Ovary (tissue), 9 donors: ENCODE results near the gene IL9. TPM values are rescaled to one million over a fixed set of nuclear protein-coding genes. Genes with fewer than 3 reads are reported as not detected.

Experiments
- DNase-seq, 5 donors: peaks; one replicate each; pipeline ENCODE4 v3.0.0-alpha.2; 2019 to 2020
- H3K27ac ChIP-seq, 2 donors: fragments of 200-600 bp; one replicate each; pipeline versions ENCODE4 v1.5.1 to v1.8.0; 2019 to 2022
- H3K27me3 ChIP-seq: fragments of 200-600 bp; one replicate; pipeline ENCODE4 v1.8.0; 2022
- H3K36me3 ChIP-seq: fragments of 200-600 bp; sonication (generic); one replicate; pipeline ENCODE4 v1.5.1; 2019
- H3K4me1 ChIP-seq: one replicate; pipeline ENCODE4 v1.8.1; 2013; ENCODE audit warnings: mild to moderate bottlenecking, moderate library complexity; ENCODE audit not compliant: insufficient read depth
- H3K4me3 ChIP-seq: fragments of 200-600 bp; sonication (generic); one replicate; pipeline ENCODE4 v1.5.1; 2017
- H3K9me3 ChIP-seq, 2 donors: fragments of 200-600 bp in 1 of 2; sonication (generic) in 1 of 2; one replicate each; pipeline versions ENCODE4 v1.5.1 to v1.8.1; 2013 to 2019; ENCODE audit warnings: mild to moderate bottlenecking in 1 of 2, moderate library complexity in 1 of 2
- EP300 ChIP-seq: sonication (generic); formaldehyde crosslinking; IDR thresholded peaks from one replicate; pipeline ENCODE4 v1.6.1; 2017; ENCODE audit warnings: antibody characterized with exemption
- POLR2A ChIP-seq: fragments of 450-650 bp; IDR thresholded peaks from one replicate; pipeline ENCODE4 v1.6.1; 2017; ENCODE audit warnings: antibody characterized with exemption, mild to moderate bottlenecking, moderate library complexity
- WGBS, 3 donors: extraction: QIAGEN DNeasy Blood & Tissue Kit in 1 of 3; methylation state at CpG; one replicate each; pipeline versions ENCODE4 v1.1.5 to v1.1.7; 2013 to 2017; 5-methylcytosine and 5-hydroxymethylcytosine counted together
- intact Hi-C, 4 donors: fragments of 100-400 bp; cut with DNase I; formaldehyde crosslinking; loops; one replicate each; pipeline versions ENCODE4 v1.11.0 to v1.15.1; 2022 to 2023
- polyA plus RNA-seq, 2 donors: library from polyadenylated mRNA; stranded (reverse); fragments of 200-250 nt in 1 of 2; fragments of 350-450 nt in 1 of 2; fragmentation: Illumina TruSeq in 1 of 2; extraction: RNeasy Lipid Tissue Mini Kit (QIAGEN cat#74804) in 1 of 2; gene quantifications; one replicate each; pipeline ENCODE4 v1.2.3, GENCODE V29; 2013 to 2014
- total RNA-seq, 7 donors: library from RNA; depleted of rRNA in 2 of 7; stranded (reverse); fragments of >200 nt in 2 of 7; fragmentation: NEBNext Ultra II Directional in 3 of 7; extraction: Animal tissue kit (Norgen Biotek cat#: 25700) in 3 of 7; gene quantifications; one replicate each; pipeline versions ENCODE4 v1.1.0 to v1.2.4, GENCODE V29; 2016 to 2023
- TF ChIP-seq, protein P1 (sequence below), 3 donors: fragments of 450-650 bp in 2 of 3; fragments of 200-600 bp in 1 of 3; IDR thresholded peaks; one replicate each; pipeline versions ENCODE4 v1.5.1 to v1.8.0; 2016 to 2022; ENCODE audit warnings: antibody characterized with exemption in 3 of 3, mild to moderate bottlenecking in 1 of 3
- donor health status: DM: no; HTN: no; CAD: no; lungs with moderate emphysema.
- donor health status: DM: no; HTN: no; CAD: no.
- donor health status: Bipolar disorder and iron deficiency.
- donor health status: DM: yes; HTN: yes; CAD: no.
- donor health status: DM: no; HTN: no; CAD: no.
- donor health status: DM: yes; HTN: yes; CAD: no.

Gene IL9
- total and polyA plus RNA-seq, 9 donors = not detected

DNA sequence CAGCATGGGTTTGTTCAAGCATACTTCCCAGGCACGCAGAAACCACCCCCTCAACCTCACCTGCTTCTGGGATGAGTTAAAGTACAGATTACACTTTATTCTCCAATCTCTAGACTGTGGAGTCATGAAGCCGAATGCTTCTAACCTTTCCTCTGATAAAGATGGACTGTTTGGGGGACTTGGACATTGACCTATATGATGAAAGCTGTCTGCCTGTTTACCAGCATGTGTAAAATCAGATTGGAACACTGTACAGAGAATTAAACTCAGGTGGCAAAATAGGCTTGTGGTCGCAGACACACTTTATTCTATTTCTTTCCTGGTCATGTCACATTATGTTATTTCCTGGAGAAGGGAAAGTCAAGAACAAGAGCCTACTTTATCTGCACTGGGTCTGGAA lies 25.7 kb downstream of the IL9 start:
- Histone ChIP-seq H3K36me3 (no peaks in the 10 kb centered on the region), H3K27me3 (no peaks in the 10 kb centered on the region), H3K4me3 (no peak overlapping the region), H3K4me1 (no peaks in the 10 kb centered on the region), H3K27ac (no peak overlapping the region), H3K9me3 (no peaks in the 10 kb centered on the region)
- DNase-seq = no peak
- TF ChIP-seq EP300 (no peak), POLR2A (no peak)
- TF ChIP-seq, protein P1, sequence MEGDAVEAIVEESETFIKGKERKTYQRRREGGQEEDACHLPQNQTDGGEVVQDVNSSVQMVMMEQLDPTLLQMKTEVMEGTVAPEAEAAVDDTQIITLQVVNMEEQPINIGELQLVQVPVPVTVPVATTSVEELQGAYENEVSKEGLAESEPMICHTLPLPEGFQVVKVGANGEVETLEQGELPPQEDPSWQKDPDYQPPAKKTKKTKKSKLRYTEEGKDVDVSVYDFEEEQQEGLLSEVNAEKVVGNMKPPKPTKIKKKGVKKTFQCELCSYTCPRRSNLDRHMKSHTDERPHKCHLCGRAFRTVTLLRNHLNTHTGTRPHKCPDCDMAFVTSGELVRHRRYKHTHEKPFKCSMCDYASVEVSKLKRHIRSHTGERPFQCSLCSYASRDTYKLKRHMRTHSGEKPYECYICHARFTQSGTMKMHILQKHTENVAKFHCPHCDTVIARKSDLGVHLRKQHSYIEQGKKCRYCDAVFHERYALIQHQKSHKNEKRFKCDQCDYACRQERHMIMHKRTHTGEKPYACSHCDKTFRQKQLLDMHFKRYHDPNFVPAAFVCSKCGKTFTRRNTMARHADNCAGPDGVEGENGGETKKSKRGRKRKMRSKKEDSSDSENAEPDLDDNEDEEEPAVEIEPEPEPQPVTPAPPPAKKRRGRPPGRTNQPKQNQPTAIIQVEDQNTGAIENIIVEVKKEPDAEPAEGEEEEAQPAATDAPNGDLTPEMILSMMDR (IDR thresholded peaks at IDR 0.05) = no peak
- intact Hi-C loops = no loop called here
- WGBS, 3 donors = 51 to 72% (median 69%) methylated on average over 3 of the region's 3 CpGs

DNA sequence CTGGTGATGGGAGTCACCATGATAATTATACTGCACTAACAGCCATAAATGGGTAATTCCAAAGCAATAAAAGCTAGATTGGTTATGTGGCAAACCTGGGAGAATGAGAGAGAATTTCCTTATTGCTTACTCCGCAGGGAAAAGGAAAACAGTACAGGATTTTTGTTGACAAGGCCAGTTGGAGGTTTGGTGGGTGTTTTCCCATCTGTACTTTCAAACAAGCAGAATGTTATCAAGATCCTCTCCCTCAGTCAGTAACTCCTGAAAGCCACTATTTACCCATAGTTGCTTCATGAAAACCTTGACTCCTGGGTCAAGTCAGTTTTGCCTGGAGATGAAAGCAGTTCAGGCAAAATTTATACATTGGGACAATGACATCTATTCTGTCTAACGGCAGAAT lies 26.4 kb downstream of the IL9 start:
- H3K4me1 ChIP-seq = no peaks in the 10 kb centered on the region
- no peak overlapping the region for H3K4me3 ChIP-seq
- TF ChIP-seq POLR2A (no peak), EP300 (no peak)
- TF ChIP-seq, protein P1 (IDR thresholded peaks at IDR 0.05) = no peak
- no peak overlapping the region for H3K27ac ChIP-seq
- 45 to 61% (median 59%) methylated on average over 2 of the region's 2 CpGs for WGBS, 3 donors
- H3K27me3 ChIP-seq = no peaks in the 10 kb centered on the region
- no peaks in the 10 kb centered on the region for H3K36me3 ChIP-seq
- H3K9me3 ChIP-seq = no peaks in the 10 kb centered on the region
- intact Hi-C loops = no loop called here
- DNase-seq = no peak

DNA sequence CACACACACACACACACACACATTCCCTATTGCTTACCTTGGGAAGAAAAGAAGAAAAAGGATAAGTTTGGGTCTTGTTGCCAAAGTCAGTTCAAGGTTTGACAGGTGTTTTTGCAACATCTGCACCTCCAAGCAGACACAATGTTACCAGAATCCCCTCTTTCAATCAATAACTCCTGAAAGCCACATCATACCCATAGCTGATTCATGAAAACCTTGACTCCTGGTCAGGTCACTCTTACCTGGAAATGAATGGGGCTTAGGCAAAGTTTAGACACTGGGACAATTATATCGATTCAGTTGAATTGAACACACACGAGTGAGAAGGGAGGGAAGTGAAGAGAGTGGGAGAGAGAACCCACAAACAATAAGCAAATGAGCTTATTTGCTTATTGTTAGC lies 27.0 kb downstream of the IL9 start:
- DNase-seq = no peak
- Histone ChIP-seq H3K27ac (no peak overlapping the region), H3K9me3 (no peaks in the 10 kb centered on the region), H3K4me3 (no peak overlapping the region), H3K4me1 (no peaks in the 10 kb centered on the region), H3K36me3 (no peaks in the 10 kb centered on the region), H3K27me3 (no peaks in the 10 kb centered on the region)
- intact Hi-C loops = no loop called here
- TF ChIP-seq POLR2A (no peak), EP300 (no peak)
- TF ChIP-seq, protein P1 (IDR thresholded peaks at IDR 0.05) = no peak
- 50 to 55% (median 53%) methylated on average over 2 of the region's 2 CpGs for WGBS, 3 donors

DNA sequence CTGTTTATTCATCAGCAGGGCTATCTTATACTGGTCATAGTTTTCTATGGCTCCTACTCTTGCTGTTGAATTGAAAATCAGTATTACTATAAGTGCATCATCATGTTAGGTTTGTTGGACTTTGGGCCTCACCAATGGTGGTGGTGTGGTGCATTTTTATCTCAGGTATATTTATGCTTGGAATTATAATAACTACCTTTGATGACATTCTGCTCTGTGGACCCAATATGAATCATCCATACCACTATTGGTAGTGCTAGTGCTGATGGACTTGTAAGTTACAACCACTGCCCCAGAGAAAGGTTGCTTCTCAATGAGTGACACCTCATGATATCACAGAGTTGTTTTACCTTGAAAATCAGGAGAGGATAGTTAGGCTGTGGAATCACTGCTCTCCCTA lies 28.0 kb downstream of the IL9 start:
- H3K4me3 ChIP-seq = no peak overlapping the region
- H3K27me3 ChIP-seq = no peaks in the 10 kb centered on the region
- H3K27ac ChIP-seq = no peak overlapping the region
- TF ChIP-seq POLR2A (no peak), EP300 (no peak)
- TF ChIP-seq, protein P1 (IDR thresholded peaks at IDR 0.05) = no peak
- intact Hi-C loops = no loop called here
- no peaks in the 10 kb centered on the region for H3K9me3 ChIP-seq
- DNase-seq = no peak
- no peaks in the 10 kb centered on the region for H3K36me3 ChIP-seq
- H3K4me1 ChIP-seq = no peaks in the 10 kb centered on the region

DNA sequence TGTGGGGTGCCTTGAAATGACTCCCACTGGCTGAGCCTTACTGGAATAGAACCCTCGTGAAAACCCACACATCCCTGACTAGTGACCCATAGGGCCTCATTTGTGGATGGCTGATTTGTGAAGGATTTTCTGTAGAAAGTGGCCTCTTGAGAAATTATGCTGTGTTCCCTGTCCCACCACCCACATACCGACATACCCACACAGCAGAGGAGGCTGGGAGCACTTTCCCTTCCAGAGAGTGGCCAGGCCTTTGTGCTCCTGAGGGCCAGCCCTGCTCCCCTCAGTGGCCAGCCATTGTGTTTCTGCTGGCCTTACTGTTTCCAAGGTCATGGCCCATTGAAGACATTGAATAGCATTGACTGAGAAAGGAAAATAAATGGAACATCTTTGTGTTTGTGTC lies 29.6 kb downstream of the IL9 start:
- no peak overlapping the region for H3K27ac ChIP-seq
- DNase-seq = no peak
- H3K36me3 ChIP-seq = no peaks in the 10 kb centered on the region
- no peaks in the 10 kb centered on the region for H3K27me3 ChIP-seq
- TF ChIP-seq EP300 = no peak
- TF ChIP-seq POLR2A = no peak
- TF ChIP-seq, protein P1 (IDR thresholded peaks at IDR 0.05) = no peak
- H3K9me3 ChIP-seq = no peaks in the 10 kb centered on the region
- intact Hi-C loops = no loop called here
- WGBS, 3 donors = 73 to 90% (median 85%) methylated on average over 2 of the region's 2 CpGs
- H3K4me1 ChIP-seq = no peaks in the 10 kb centered on the region
- no peak overlapping the region for H3K4me3 ChIP-seq
